ENCODE results near the gene LGALSL.

LGALSL gene

GRCh38 chr2:64493788-64494187 is 39.8 kb downstream of the LGALSL start:
- no peak for DNase-seq (ENCODE audit: low read depth in 2 of 2)

- no peak for DNase-seq (ENCODE audit: low read depth in 2 of 2)
These were observed 44.5 kb downstream of the LGALSL start for GRCh38 chr2:64498438-64498837.

GRCh38 chr2:64500549-64500948 is 46.6 kb downstream of the LGALSL start:
- no peak for DNase-seq (ENCODE audit: low read depth in 2 of 2)

- no peak for DNase-seq (ENCODE audit: low read depth in 2 of 2)
These were observed 48.0 kb downstream of the LGALSL start for GRCh38 chr2:64501946-64502345.

GRCh38 chr2:64502860-64503259 is 48.9 kb downstream of the LGALSL start:
- no peak for DNase-seq (ENCODE audit: low read depth in 2 of 2)

GRCh38 chr2:64504774-64505720 is 51.1 kb downstream of the LGALSL start:
- DNase-seq (ENCODE audit: low read depth in 2 of 2), result no peak

GRCh38 chr2:64506686-64507085 is 52.7 kb downstream of the LGALSL start:
- DNase-seq (ENCODE audit: low read depth in 2 of 2), result no peak
